AG09319 (cell line): ENCODE measurements around the gene MED15.
A peak's percentile ranks its signal among the peaks of the same experiment; 100 is the strongest.

Experiments
- DNase-seq: peaks from one replicate; pipeline ENCODE4 v3.0.0-alpha.2; 2010; ENCODE audit warnings: low read depth; ENCODE audit errors: extremely low read depth
- CTCF ChIP-seq: IDR thresholded peaks from 2 replicates; pipeline ENCODE4 v1.5.1; 2011; ENCODE audit warnings: low read depth, mild to moderate bottlenecking, inconsistent platforms, low read length, moderate library complexity

Gene MED15

GRCh38 chr22:20488946-20489345, 18.5 kb upstream of the MED15 start:
- no peak for DNase-seq
- no peak for TF ChIP-seq CTCF

- DNase-seq = no peak
- no peak for TF ChIP-seq CTCF
Observed at GRCh38 chr22:20490183-20490940, 17.0 kb upstream of the MED15 start.

- no peak for DNase-seq
- TF ChIP-seq CTCF = no peak
Observed at GRCh38 chr22:20490941-20491307, 16.5 kb upstream of the MED15 start.

GRCh38 chr22:20491346-20491745, 16.1 kb upstream of the MED15 start:
- TF ChIP-seq CTCF = no peak
- DNase-seq = no peak

- TF ChIP-seq CTCF = no peak
- no peak for DNase-seq
Observed at GRCh38 chr22:20494978-20495860, 12.2 kb upstream of the MED15 start, which contains the start of gene KLHL22. KLHL22 (minus strand) TSS chr22:20495795; CDS start chr22:20489211, 6,584 bp downstream.

- TF ChIP-seq CTCF = peak; percentile 84
- peak; percentile 66 for DNase-seq
Observed at GRCh38 chr22:20495861-20496681, 11.3 kb upstream of the MED15 start.
